NCI-H2081 (cell line): Measurements from ENCODE around the gene ELOA2.
"Not testable (repeated sequence)": the region's sequence is repeated elsewhere in the genome, so short reads cannot be mapped to it uniquely, and the experiment has no call there.

Experiments used
- DNase-seq, 2 experiments: peaks; one replicate each; lab custom pipeline; 2025; lab: John Stamatoyannopoulos, UW

ELOA2 gene

DNA sequence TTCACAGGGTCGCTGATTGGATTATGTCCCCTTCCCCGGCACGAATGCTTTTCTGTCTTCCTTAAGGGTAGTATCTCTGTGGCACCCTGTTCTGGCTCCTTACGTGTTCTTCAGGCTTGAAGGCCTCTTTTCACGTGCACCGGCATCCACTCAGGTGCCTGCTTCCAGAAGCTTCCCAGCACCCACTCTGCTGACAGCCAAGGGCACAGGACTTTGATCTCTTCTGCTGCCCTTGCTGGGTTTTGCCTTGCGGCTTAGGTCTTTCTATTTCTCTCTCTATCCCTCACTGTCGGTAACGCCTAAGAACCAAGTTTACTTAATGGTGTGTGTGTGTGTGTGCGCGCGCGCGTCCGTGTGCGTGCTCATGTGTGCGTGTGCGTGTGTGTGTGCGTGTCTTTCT lies 14.7 kb downstream of the ELOA2 start:
- DNase-seq, result not testable (repeated sequence)

DNA sequence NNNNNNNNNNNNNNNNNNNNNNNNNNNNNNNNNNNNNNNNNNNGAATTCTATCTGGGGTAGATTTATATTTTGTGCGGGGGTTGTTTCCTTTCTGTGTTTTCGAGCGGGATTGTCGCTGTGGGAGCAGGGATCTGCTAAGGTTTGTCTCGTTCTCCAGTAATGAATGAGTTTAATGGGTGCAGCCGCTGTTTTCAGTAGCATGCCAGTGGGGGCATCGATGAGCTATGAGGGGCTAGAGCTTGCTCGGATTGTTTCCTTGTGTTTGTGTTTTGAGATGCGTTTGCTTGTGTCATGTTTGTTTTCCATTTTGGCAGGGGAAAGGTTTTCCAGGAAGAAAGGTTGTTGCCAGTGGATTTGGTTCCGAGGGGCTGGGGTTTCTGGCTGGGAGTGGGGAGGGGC lies 15.6 kb downstream of the ELOA2 start:
- not testable (repeated sequence) for DNase-seq
